ENCODE results near the gene RNF180.
"Not testable (repeated sequence)": the region's sequence is repeated elsewhere in the genome, so short reads cannot be mapped to it uniquely, and the experiment has no call there.

DNA sequence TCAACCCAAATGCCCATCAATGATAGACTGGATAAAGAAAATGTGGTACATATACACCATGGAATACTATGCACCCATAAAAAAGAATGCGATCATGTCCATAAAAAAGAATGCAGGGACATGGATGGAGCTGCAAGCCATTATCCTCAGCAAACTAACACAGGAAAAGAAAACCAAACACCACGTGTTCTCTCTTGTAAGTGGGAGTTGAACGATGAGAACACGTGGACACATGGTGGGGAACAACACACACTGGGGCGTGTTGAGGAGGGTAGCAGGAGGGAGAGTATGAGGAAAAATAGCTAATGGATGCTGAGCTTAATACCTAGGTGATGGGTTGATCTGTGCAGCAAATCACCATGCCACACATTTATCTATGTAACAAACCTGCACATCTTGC, 233.1 kb downstream of the RNF180 start:
- not testable (repeated sequence) for TF ChIP-seq EP300, POLR2A (IDR thresholded peaks at IDR 0.05)
- TF ChIP-seq, protein P1, sequence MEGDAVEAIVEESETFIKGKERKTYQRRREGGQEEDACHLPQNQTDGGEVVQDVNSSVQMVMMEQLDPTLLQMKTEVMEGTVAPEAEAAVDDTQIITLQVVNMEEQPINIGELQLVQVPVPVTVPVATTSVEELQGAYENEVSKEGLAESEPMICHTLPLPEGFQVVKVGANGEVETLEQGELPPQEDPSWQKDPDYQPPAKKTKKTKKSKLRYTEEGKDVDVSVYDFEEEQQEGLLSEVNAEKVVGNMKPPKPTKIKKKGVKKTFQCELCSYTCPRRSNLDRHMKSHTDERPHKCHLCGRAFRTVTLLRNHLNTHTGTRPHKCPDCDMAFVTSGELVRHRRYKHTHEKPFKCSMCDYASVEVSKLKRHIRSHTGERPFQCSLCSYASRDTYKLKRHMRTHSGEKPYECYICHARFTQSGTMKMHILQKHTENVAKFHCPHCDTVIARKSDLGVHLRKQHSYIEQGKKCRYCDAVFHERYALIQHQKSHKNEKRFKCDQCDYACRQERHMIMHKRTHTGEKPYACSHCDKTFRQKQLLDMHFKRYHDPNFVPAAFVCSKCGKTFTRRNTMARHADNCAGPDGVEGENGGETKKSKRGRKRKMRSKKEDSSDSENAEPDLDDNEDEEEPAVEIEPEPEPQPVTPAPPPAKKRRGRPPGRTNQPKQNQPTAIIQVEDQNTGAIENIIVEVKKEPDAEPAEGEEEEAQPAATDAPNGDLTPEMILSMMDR (IDR thresholded peaks at IDR 0.05), result not testable (repeated sequence)
